Parathyroid adenoma (tissue), 2 donors: Measurements from ENCODE around the gene AQP6.
A peak's percentile ranks its signal among the peaks of the same experiment; 100 is the strongest.

Experiments used
- H2AFZ ChIP-seq: fragments of 300-600 bp; sonication (generic); one replicate; pipeline ENCODE4 v1.7.0; 2017; ENCODE audit warnings: antibody characterized with exemption, mild to moderate bottlenecking
- H3K27ac ChIP-seq: fragments of 300-600 bp; sonication (generic); one replicate; pipeline ENCODE4 v1.7.0; 2017
- H3K27me3 ChIP-seq: fragments of 300-600 bp; sonication (generic); one replicate; pipeline ENCODE4 v1.7.0; 2017; ENCODE audit warnings: low read length; ENCODE audit not compliant: control insufficient read depth, insufficient read depth
- H3K36me3 ChIP-seq: fragments of 300-600 bp; sonication (generic); one replicate; pipeline ENCODE4 v1.7.0; 2017; ENCODE audit warnings: low read length; ENCODE audit not compliant: control insufficient read depth, insufficient read depth
- H3K4me1 ChIP-seq: fragments of 300-600 bp; sonication (generic); one replicate; pipeline ENCODE4 v1.7.0; 2017; ENCODE audit warnings: control low read depth
- H3K4me2 ChIP-seq: fragments of 300-600 bp; sonication (generic); one replicate; pipeline ENCODE4 v1.7.0; 2017; ENCODE audit warnings: low read length
- H3K4me3 ChIP-seq: fragments of 300-600 bp; sonication (generic); one replicate; pipeline ENCODE4 v1.7.0; 2017; ENCODE audit warnings: low read depth, low read length
- H3K79me2 ChIP-seq: fragments of 300-600 bp; sonication (generic); one replicate; pipeline ENCODE4 v1.7.0; 2017; ENCODE audit warnings: control low read depth
- H3K9ac ChIP-seq: fragments of 300-600 bp; sonication (generic); one replicate; pipeline ENCODE4 v1.7.0; 2017; ENCODE audit warnings: mild to moderate bottlenecking
- H3K9me3 ChIP-seq: fragments of 300-600 bp; sonication (generic); one replicate; pipeline ENCODE4 v1.7.0; 2017; ENCODE audit warnings: low read length; ENCODE audit not compliant: control insufficient read depth
- CTCF ChIP-seq: fragments of 300-600 bp; sonication (generic); IDR thresholded peaks from one replicate; pipeline ENCODE4 v1.7.0; 2017; ENCODE audit warnings: antibody characterized with exemption, mild to moderate bottlenecking
- donor health status: primary hyperparathyroidism.

The AQP6 gene

DNA sequence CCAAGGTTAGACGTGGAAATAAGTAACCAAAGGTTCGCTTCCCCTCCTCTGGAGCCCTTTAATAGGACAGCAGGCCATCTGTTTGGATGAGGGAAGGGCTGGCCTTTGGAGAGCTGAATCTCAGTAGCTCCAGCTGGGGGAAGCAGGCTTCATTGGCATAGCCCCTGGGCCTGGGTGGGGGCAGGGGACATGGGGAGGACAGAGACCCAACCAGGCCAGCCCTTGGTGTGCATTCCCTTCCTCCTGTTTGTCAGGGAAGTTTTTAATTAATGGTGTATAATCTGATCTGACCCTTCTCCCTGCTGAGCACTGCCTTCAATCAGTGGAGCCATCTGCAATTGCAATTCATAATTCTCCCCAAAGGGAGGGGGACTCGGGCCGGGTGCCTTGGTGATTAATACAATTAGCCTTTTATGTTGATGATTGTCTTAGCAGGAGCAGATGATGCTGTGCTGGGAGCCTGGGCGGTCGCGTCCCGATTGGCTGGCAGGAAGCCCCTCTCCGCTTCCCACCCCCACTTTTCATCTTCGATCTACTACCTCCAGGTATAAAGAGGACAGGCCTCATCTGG, 6.4 kb downstream of the AQP6 start:
- Histone ChIP-seq H3K27me3 (no peaks in the 10 kb centered on the region), H3K79me2 (no peaks in the 10 kb centered on the region), H3K9me3 (no peaks in the 10 kb centered on the region), H3K9ac (no peak overlapping the region), H3K4me1 (peaks cover 5% of the 10 kb centered on the region), H3K4me3 (no peak overlapping the region), H2AFZ (no peak overlapping the region), H3K36me3 (no peaks in the 10 kb centered on the region), H3K27ac (no peak overlapping the region), H3K4me2 (no peak overlapping the region)
- no peak for TF ChIP-seq CTCF

DNA sequence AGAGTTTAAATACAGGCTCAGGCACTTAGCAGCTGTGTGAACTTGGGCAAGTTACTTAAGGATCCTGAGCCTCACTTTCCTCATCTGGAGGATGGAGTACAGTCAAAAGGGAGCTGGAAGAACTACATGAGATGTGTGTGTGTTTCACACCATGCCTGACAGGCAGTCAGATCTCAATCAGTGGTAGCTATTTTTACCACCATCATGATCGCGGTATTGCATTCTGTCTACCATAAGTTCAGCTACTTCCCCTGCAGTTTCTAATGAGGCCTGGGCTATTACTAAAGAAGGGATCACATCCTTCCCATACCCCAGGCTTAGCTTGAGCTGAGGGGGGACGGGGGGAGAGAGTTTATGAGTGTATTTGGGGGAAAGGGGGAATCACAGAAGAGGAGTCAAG, 7.0 kb downstream of the AQP6 start:
- H3K36me3 ChIP-seq: no peaks in the 10 kb centered on the region
- H3K79me2 ChIP-seq: no peaks in the 10 kb centered on the region

DNA sequence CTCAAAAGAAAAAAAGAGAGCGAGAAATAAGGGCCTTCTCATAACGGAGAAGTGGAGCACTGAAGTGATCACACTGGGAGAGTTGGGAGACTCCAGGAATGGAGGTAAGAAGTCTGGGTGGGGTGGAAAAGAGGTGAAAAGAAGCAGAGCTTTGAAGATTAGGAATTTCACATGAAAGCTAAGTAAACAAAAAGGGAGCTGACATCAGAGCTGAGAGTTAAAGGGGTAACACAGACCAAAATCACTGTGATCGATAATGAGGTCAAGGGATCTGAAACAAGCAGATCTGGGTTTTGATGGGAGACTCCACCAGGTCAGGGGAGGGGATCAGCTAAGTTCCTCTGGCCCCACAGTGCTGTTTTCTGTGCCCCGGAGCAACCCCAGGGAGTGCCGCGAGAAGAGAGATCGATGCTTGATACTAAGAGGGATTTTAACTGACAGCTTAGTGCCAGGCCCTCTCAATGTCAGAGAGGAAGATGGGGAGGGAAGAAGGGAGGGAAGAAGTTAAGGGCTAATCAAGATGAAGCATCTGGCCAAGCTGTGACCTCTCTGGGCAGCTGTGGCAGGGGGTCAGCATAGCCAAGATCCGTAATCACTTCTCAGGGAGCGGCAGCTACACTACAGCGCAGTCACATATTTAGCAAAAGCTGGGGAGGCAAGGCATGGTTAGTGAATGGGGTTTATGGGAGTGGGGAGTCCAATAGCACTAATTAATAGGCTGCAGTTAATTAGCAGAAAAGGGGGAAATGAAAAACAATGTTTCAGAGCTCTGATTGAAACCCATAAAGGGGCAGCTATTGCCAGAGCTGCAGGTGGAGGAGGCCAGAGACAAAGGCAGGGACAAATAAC, 8.0 kb downstream of the AQP6 start:
- H3K9ac ChIP-seq: no peak overlapping the region

More for the DNA sequence above, 7.0 kb downstream of the AQP6 start:
- Histone ChIP-seq H3K27ac (no peak overlapping the region), H3K4me1 (peaks cover 8% of the 10 kb centered on the region), H3K27me3 (no peaks in the 10 kb centered on the region), H3K9me3 (no peaks in the 10 kb centered on the region), H3K4me3 (no peak overlapping the region), H2AFZ (no peak overlapping the region), H3K9ac (no peak overlapping the region), H3K4me2 (no peak overlapping the region)
- TF ChIP-seq CTCF: no peak

GRCh38 chr12:49982246-49983087, 9.7 kb downstream of the AQP6 start:
- Histone ChIP-seq H3K79me2 (no peaks in the 10 kb centered on the region), H3K27ac (no peak overlapping the region), H3K9ac (no peak overlapping the region), H3K36me3 (no peaks in the 10 kb centered on the region), H3K4me1 (peaks cover 25% of the 10 kb centered on the region), H3K9me3 (no peaks in the 10 kb centered on the region), H2AFZ (no peak overlapping the region), H3K4me3 (no peak overlapping the region), H3K4me2 (no peak overlapping the region), H3K27me3 (no peaks in the 10 kb centered on the region)
- TF ChIP-seq CTCF: no peak

More for the DNA sequence above, 8.0 kb downstream of the AQP6 start:
- H3K79me2 ChIP-seq: no peaks in the 10 kb centered on the region
- no peaks in the 10 kb centered on the region for H3K27me3 ChIP-seq
- H3K4me2 ChIP-seq: no peak overlapping the region
- H3K27ac ChIP-seq: no peak overlapping the region
- no peaks in the 10 kb centered on the region for H3K36me3 ChIP-seq
- no peak for TF ChIP-seq CTCF
- no peak overlapping the region for H3K4me3 ChIP-seq
- peaks cover 16% of the 10 kb centered on the region for H3K4me1 ChIP-seq
- no peaks in the 10 kb centered on the region for H3K9me3 ChIP-seq
- peak overlapping the region; percentile 66 for H2AFZ ChIP-seq
